Neural cell (in vitro differentiated cells): Measurements from ENCODE around the gene SLC43A1. TPM values are rescaled to one million over a fixed set of nuclear protein-coding genes. Genes with fewer than 3 reads are reported as not detected.

Experiments used
- H2AFZ ChIP-seq: fragments of 200-600, 300-800 bp; sonication (generic), shearing (Covaris generic); 2 replicates; pipeline ENCODE4 v1.6.0; 2014; ENCODE audit warnings: low read depth, mild to moderate bottlenecking, antibody characterized with exemption, low read length, moderate library complexity
- H3F3A ChIP-seq: fragments of 200-600 bp; shearing (Covaris generic); 2 replicates; pipeline ENCODE4 v1.6.1; 2016; ENCODE audit warnings: mild to moderate bottlenecking, moderate library complexity, mixed read lengths, antibody characterized with exemption, low read length; ENCODE audit not compliant: insufficient read depth, poor library complexity, severe bottlenecking
- H3K27ac ChIP-seq: fragments of 200-600, 300-800 bp; sonication (generic), shearing (Covaris generic); 2 replicates; pipeline ENCODE4 v1.5.1; 2014; ENCODE audit warnings: mild to moderate bottlenecking, low read length, moderate library complexity
- H3K27me3 ChIP-seq: fragments of 300-800, 200-600 bp; sonication (generic), shearing (Covaris generic); 2 replicates; pipeline ENCODE4 v1.6.0; 2014; ENCODE audit warnings: mild to moderate bottlenecking, low read depth, low read length, moderate library complexity; ENCODE audit not compliant: insufficient read depth
- H3K36me3 ChIP-seq: fragments of 300-800, 200-600 bp; sonication (generic), shearing (Covaris generic); 2 replicates; pipeline ENCODE4 v1.5.1; 2014; ENCODE audit warnings: mild to moderate bottlenecking, antibody characterized with exemption, low read length, moderate library complexity; ENCODE audit not compliant: insufficient read depth
- H3K4me2 ChIP-seq: fragments of 300-800, 200-600 bp; sonication (generic), shearing (Covaris generic); 2 replicates; pipeline ENCODE4 v1.6.0; 2014; ENCODE audit warnings: mild to moderate bottlenecking, low read length
- H3K4me3 ChIP-seq: fragments of 300-800, 200-600 bp; sonication (generic), shearing (Covaris generic); 2 replicates; pipeline ENCODE4 v1.5.1; 2014; ENCODE audit warnings: mild to moderate bottlenecking, low read length, moderate library complexity
- H3K79me2 ChIP-seq: fragments of 200-600 bp; shearing (Covaris generic); replicated peaks from 2 replicates; pipeline ENCODE4 v1.6.0; 2014; ENCODE audit warnings: mild to moderate bottlenecking, low read length, moderate library complexity; ENCODE audit not compliant: insufficient read depth
- H3K9ac ChIP-seq: fragments of 300-800, 200-600 bp; sonication (generic), shearing (Covaris generic); 2 replicates; pipeline ENCODE4 v1.6.1; 2016; ENCODE audit warnings: mild to moderate bottlenecking, low read length, mixed read lengths
- H3K9me2 ChIP-seq: fragments of 200-600 bp; shearing (Covaris generic); 2 replicates; pipeline ENCODE4 v1.6.1; 2016; ENCODE audit warnings: mild to moderate bottlenecking, low read length, mixed read lengths; ENCODE audit not compliant: insufficient read depth
- H3K9me3 ChIP-seq: fragments of 200-600, 300-800 bp; sonication (generic), shearing (Covaris generic); 2 replicates; pipeline ENCODE4 v1.6.1; 2016; ENCODE audit warnings: mild to moderate bottlenecking, mixed run types, low read length, moderate library complexity, mixed read lengths
- H4K20me1 ChIP-seq: fragments of 200-600 bp; shearing (Covaris generic); 2 replicates; pipeline ENCODE4 v1.6.1; 2016; ENCODE audit warnings: mild to moderate bottlenecking, mixed run types; ENCODE audit not compliant: insufficient read depth
- CTCF ChIP-seq: fragments of 450-650 bp; IDR thresholded peaks from 2 replicates; pipeline ENCODE4 v1.5.1; 2014; ENCODE audit warnings: antibody characterized with exemption, mild to moderate bottlenecking, moderate library complexity; ENCODE audit not compliant: poor library complexity, severe bottlenecking
- EP300 ChIP-seq: fragments of 450-650 bp; conservative IDR thresholded peaks from 2 replicates; pipeline ENCODE4 v1.6.1; 2014; ENCODE audit warnings: antibody characterized with exemption, mild to moderate bottlenecking, moderate library complexity; ENCODE audit not compliant: poor library complexity, severe bottlenecking
- EZH2 ChIP-seq: fragments of 200-600, 300-800 bp; shearing (Covaris generic), sonication (generic); IDR thresholded peaks from 2 replicates; pipeline ENCODE4 v1.6.1; 2014; ENCODE audit warnings: antibody characterized with exemption, low read length, borderline replicate concordance, mild to moderate bottlenecking; ENCODE audit not compliant: insufficient read depth, poor library complexity, severe bottlenecking
- MXI1 ChIP-seq: fragments of 450-650 bp; conservative IDR thresholded peaks from 2 replicates; pipeline ENCODE4 v1.6.1; 2014; ENCODE audit warnings: antibody characterized with exemption, mild to moderate bottlenecking; ENCODE audit not compliant: poor library complexity, severe bottlenecking
- POLR2AphosphoS5 ChIP-seq: IDR thresholded peaks from 2 replicates; pipeline ENCODE4 v1.6.1; 2012
- RAD21 ChIP-seq: fragments of 450-650 bp; conservative IDR thresholded peaks from 2 replicates; pipeline ENCODE4 v1.6.1; 2014; ENCODE audit warnings: antibody characterized with exemption, mild to moderate bottlenecking, moderate library complexity
- REST ChIP-seq: IDR thresholded peaks from 2 replicates; pipeline ENCODE4 v1.6.1; 2012; ENCODE audit warnings: borderline replicate concordance
- SMC3 ChIP-seq: fragments of 450-650 bp; conservative IDR thresholded peaks from 2 replicates; pipeline ENCODE4 v1.6.1; 2014; ENCODE audit warnings: antibody characterized with exemption, mild to moderate bottlenecking, moderate library complexity; ENCODE audit not compliant: poor library complexity
- TAF1 ChIP-seq: IDR thresholded peaks from 2 replicates; pipeline ENCODE4 v1.6.1; 2012; ENCODE audit warnings: low read depth
- polyA plus RNA-seq: library from polyadenylated mRNA; depleted of rRNA; stranded (reverse); fragments of >200 nt; gene quantifications from 2 replicates; pipeline ENCODE4 v1.2.3, GENCODE V29; 2014

Gene SLC43A1
- polyA plus RNA-seq, 1 donor from 2014 or later, result 3.3 TPM

- Histone ChIP-seq H3K9ac (peak overlapping the region; percentile 68), H3K79me2 (peaks cover 8% of the 10 kb centered on the region), H4K20me1 (no peaks in the 10 kb centered on the region), H2AFZ (peak overlapping the region; percentile 67), H3F3A (no peaks in the 10 kb centered on the region), H3K4me2 (peak overlapping the region; percentile 57), H3K4me3 (peak overlapping the region; percentile 86), H3K27ac (no peak overlapping the region), H3K9me3 (no peaks in the 10 kb centered on the region), H3K9me2 (no peaks in the 10 kb centered on the region), H3K36me3 (no peaks in the 10 kb centered on the region), H3K27me3 (no peaks in the 10 kb centered on the region)
- TF ChIP-seq SMC3 (no peak), EP300 (no peak), TAF1 (no peak), CTCF (no peak), RAD21 (no peak), MXI1 (no peak), EZH2 (no peak), POLR2AphosphoS5 (no peak), REST (no peak)
Measured at GRCh38 chr11:57530215-57530595, 14.7 kb upstream of the SLC43A1 start.

GRCh38 chr11:57529012-57529411 lies 13.5 kb upstream of the SLC43A1 start:
- Histone ChIP-seq H3K79me2 (peaks cover 8% of the 10 kb centered on the region), H3K4me2 (no peak overlapping the region), H4K20me1 (no peaks in the 10 kb centered on the region), H3K36me3 (no peaks in the 10 kb centered on the region), H2AFZ (no peak overlapping the region), H3K9ac (no peak overlapping the region), H3F3A (no peaks in the 10 kb centered on the region), H3K4me3 (no peak overlapping the region), H3K27me3 (no peaks in the 10 kb centered on the region), H3K9me3 (no peaks in the 10 kb centered on the region), H3K9me2 (no peaks in the 10 kb centered on the region), H3K27ac (no peak overlapping the region)
- TF ChIP-seq CTCF (no peak), TAF1 (no peak), EZH2 (no peak), RAD21 (no peak), POLR2AphosphoS5 (no peak), SMC3 (no peak), MXI1 (no peak), EP300 (no peak)
